Measurements from ENCODE around the gene ZNF668.

DNA sequence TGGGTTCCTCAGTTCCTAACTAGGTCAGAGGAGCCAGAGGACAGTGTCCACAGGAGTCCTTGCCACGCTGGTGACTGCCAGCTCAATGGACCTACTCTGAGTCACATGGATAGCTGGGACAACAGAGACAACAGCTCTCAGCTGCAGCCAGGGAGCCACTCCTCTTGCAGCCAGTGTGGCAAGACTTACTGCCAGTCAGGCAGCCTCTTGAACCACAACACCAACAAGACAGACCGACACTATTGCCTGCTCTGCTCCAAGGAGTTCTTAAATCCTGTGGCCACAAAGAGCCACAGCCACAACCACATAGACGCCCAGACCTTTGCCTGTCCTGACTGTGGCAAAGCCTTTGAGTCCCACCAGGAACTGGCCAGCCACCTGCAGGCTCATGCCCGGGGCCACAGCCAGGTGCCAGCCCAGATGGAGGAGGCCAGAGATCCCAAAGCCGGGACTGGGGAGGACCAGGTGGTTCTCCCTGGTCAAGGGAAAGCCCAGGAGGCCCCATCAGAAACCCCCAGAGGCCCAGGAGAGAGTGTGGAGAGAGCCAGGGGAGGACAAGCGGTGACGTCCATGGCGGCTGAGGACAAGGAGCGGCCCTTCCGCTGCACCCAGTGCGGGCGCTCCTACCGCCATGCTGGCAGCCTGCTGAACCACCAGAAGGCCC, 6.8 kb upstream of the ZNF668 start:
- TF ChIP-seq, protein P1, sequence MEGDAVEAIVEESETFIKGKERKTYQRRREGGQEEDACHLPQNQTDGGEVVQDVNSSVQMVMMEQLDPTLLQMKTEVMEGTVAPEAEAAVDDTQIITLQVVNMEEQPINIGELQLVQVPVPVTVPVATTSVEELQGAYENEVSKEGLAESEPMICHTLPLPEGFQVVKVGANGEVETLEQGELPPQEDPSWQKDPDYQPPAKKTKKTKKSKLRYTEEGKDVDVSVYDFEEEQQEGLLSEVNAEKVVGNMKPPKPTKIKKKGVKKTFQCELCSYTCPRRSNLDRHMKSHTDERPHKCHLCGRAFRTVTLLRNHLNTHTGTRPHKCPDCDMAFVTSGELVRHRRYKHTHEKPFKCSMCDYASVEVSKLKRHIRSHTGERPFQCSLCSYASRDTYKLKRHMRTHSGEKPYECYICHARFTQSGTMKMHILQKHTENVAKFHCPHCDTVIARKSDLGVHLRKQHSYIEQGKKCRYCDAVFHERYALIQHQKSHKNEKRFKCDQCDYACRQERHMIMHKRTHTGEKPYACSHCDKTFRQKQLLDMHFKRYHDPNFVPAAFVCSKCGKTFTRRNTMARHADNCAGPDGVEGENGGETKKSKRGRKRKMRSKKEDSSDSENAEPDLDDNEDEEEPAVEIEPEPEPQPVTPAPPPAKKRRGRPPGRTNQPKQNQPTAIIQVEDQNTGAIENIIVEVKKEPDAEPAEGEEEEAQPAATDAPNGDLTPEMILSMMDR (IDR thresholded peaks at IDR 0.05), result no peak
- TF ChIP-seq POLR2A (IDR thresholded peaks at IDR 0.05; ENCODE audit: low read depth), result no peak
- no peak for TF ChIP-seq EP300 (IDR thresholded peaks at IDR 0.05)
- no peak for TF ChIP-seq POLR2AphosphoS5 (IDR thresholded peaks at IDR 0.05)
